ENCODE measurements around the gene GID8. TPM values are rescaled to one million over a fixed set of nuclear protein-coding genes. Genes with fewer than 3 reads are reported as not detected.

The GID8 gene
- total RNA-seq, 1 experiment from 2014 or later: 35.6 TPM

- H3K27ac ChIP-seq (ENCODE audit: low read depth, low read length): no peak overlapping the region
- TF ChIP-seq SIN3A (IDR thresholded peaks at IDR 0.05; ENCODE audit: low read depth) (no peak), CTCF (IDR thresholded peaks at IDR 0.05 in 2 of 3, conservative IDR thresholded peaks at IDR 0.05 in 1 of 3; ENCODE audit: borderline replicate concordance in 1 of 3, insufficient read depth in 1 of 3, low read depth in 2 of 3, low read length in 2 of 3) (peak in 2 of 3 experiments; percentile 59 to 64; a peak in 4 of 6 replicates), RAD21 (IDR thresholded peaks at IDR 0.05; ENCODE audit: low read depth) (peak; percentile 8; the same call in 1 of the 2 replicates), EZH2phosphoT487 (IDR thresholded peaks at IDR 0.05; ENCODE audit: borderline replicate concordance) (no peak)
- no peaks in the 10 kb centered on the region for H3K4me1 ChIP-seq (ENCODE audit: control insufficient read depth in 1 of 2, insufficient read depth in 2 of 2, low read length in 2 of 2)
- no peaks in the 10 kb centered on the region for H3K9me2 ChIP-seq (ENCODE audit: insufficient read depth)
- ChIA-PET RAD21 (ENCODE audit: low non-redundant PET in 1 of 2, low total read pairs in 2 of 2, uncharacterized antibody in 2 of 2, unreplicated experiment in 2 of 2) (no interaction called here), POLR2A (no interaction called here), CTCF (interaction anchor here (0.6 to 1.6 kb wide), 9 partner anchors 8 to 101 kb away, joined by 3 to 8 read pairs (median 3); partner anchors contain the start of gene GID8)
- intact Hi-C loops (cut with micrococcal nuclease): no loop called here
- no peak overlapping the region for H2AFZ ChIP-seq (ENCODE audit: low read depth, low read length, poor library complexity, severe bottlenecking)
- H3K4me2 ChIP-seq (ENCODE audit: low read length): no peak overlapping the region
- H3K79me2 ChIP-seq (ENCODE audit: insufficient read depth, low read length): peaks cover 77% of the 10 kb centered on the region
- no peak overlapping the region for H3K4me3 ChIP-seq (replicated peaks in 1 of 2; ENCODE audit: low read depth in 1 of 2, low read length in 2 of 2)
- H3K9ac ChIP-seq (ENCODE audit: low read length): no peak overlapping the region
- H4K20me1 ChIP-seq (ENCODE audit: insufficient read depth): peaks cover 16% of the 10 kb centered on the region; the same call in 1 of the 2 replicates
- no TSS peak for BruUV-seq (replicated peaks)
- peaks cover 75 to 88% of the 10 kb centered on the region in 2 experiments for H3K36me3 ChIP-seq (ENCODE audit: control insufficient read depth in 1 of 2, insufficient read depth in 2 of 2, low read length in 2 of 2)
- no peaks in the 10 kb centered on the region for H3K9me3 ChIP-seq (ENCODE audit: control insufficient read depth in 1 of 2, insufficient read depth in 1 of 2, low read depth in 1 of 2, low read length in 2 of 2)
- no peaks in the 10 kb centered on the region for H3K27me3 ChIP-seq (ENCODE audit: insufficient read depth, low read length)
- DNase-seq (ENCODE audit: low read depth, low spot score) (no peak), ATAC-seq (peak; percentile 75)
Measured at GRCh38 chr20:62907384-62908317, 30.3 kb upstream of the GID8 start.
